ENCODE measurements around the gene SORBS2. TPM values are rescaled to one million over a fixed set of nuclear protein-coding genes. Genes with fewer than 3 reads are reported as not detected.

SORBS2 gene
- total RNA-seq, 1 donor from 2014 or later = 43.2 TPM

DNA sequence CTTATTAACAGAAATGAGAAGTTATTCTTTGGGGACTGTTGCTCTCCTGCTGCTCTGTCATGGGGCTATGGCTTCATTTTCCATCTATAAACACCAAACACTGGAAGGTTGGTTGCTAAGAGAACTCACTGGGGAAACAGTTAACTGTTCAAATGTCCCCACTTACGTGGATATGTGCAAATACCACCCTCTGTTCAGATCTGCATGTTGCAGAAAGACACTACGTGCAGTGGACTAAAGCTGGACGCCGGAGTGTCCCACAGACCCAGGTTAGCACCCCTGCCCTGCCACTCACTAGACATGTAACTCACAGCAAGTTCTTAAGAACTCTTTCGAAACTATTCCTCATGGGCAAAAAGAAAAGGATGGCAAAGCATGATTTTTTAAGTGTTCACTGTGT is 62.1 kb downstream of the SORBS2 start:
- no peak for DNase-seq (ENCODE audit: extremely low spot score, unreplicated experiment)
- H3K4me3 Mint-ChIP-seq = no peak overlapping the region
- TF ChIP-seq, protein P1, sequence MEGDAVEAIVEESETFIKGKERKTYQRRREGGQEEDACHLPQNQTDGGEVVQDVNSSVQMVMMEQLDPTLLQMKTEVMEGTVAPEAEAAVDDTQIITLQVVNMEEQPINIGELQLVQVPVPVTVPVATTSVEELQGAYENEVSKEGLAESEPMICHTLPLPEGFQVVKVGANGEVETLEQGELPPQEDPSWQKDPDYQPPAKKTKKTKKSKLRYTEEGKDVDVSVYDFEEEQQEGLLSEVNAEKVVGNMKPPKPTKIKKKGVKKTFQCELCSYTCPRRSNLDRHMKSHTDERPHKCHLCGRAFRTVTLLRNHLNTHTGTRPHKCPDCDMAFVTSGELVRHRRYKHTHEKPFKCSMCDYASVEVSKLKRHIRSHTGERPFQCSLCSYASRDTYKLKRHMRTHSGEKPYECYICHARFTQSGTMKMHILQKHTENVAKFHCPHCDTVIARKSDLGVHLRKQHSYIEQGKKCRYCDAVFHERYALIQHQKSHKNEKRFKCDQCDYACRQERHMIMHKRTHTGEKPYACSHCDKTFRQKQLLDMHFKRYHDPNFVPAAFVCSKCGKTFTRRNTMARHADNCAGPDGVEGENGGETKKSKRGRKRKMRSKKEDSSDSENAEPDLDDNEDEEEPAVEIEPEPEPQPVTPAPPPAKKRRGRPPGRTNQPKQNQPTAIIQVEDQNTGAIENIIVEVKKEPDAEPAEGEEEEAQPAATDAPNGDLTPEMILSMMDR (conservative IDR thresholded peaks at IDR 0.05) = no peak
- H3K4me1 Mint-ChIP-seq (ENCODE audit: unreplicated experiment) = peaks cover 12% of the 10 kb centered on the region
- H3K36me3 Mint-ChIP-seq = no peaks in the 10 kb centered on the region
- peaks cover 3% of the 10 kb centered on the region for H3K27me3 Mint-ChIP-seq
- peaks cover 3% of the 10 kb centered on the region for H3K9me3 Mint-ChIP-seq
- H3K27ac Mint-ChIP-seq = no peak overlapping the region

GRCh38 chr4:185748901-185749390 is 63.0 kb downstream of the SORBS2 start:
- no peaks in the 10 kb centered on the region for H3K36me3 Mint-ChIP-seq
- peaks cover 3% of the 10 kb centered on the region for H3K27me3 Mint-ChIP-seq
- peaks cover 12% of the 10 kb centered on the region for H3K4me1 Mint-ChIP-seq (ENCODE audit: unreplicated experiment)
- H3K4me3 Mint-ChIP-seq = no peak overlapping the region
- TF ChIP-seq, protein P1 (conservative IDR thresholded peaks at IDR 0.05) = no peak
- peaks cover 2% of the 10 kb centered on the region for H3K9me3 Mint-ChIP-seq
- no peak for DNase-seq (ENCODE audit: extremely low spot score, unreplicated experiment)
- no peak overlapping the region for H3K27ac Mint-ChIP-seq

GRCh38 chr4:185745891-185746290 is 66.1 kb downstream of the SORBS2 start:
- H3K9me3 Mint-ChIP-seq = no peaks in the 10 kb centered on the region
- H3K4me1 Mint-ChIP-seq (ENCODE audit: unreplicated experiment) = peaks cover 12% of the 10 kb centered on the region
- H3K27me3 Mint-ChIP-seq = peaks cover 3% of the 10 kb centered on the region
- no peak overlapping the region for H3K27ac Mint-ChIP-seq
- TF ChIP-seq, protein P1 (conservative IDR thresholded peaks at IDR 0.05) = no peak
- no peaks in the 10 kb centered on the region for H3K36me3 Mint-ChIP-seq
- no peak for DNase-seq (ENCODE audit: extremely low spot score, unreplicated experiment)
- no peak overlapping the region for H3K4me3 Mint-ChIP-seq

- H3K4me1 Mint-ChIP-seq (ENCODE audit: unreplicated experiment) = peaks cover 20% of the 10 kb centered on the region
- peak overlapping the region; percentile 70 for H3K27ac Mint-ChIP-seq
- H3K4me3 Mint-ChIP-seq = no peak overlapping the region
- H3K36me3 Mint-ChIP-seq = no peaks in the 10 kb centered on the region
- TF ChIP-seq, protein P1 (conservative IDR thresholded peaks at IDR 0.05) = no peak
- DNase-seq (ENCODE audit: extremely low spot score, unreplicated experiment) = no peak
- H3K27me3 Mint-ChIP-seq = peaks cover 2% of the 10 kb centered on the region
- H3K9me3 Mint-ChIP-seq = no peaks in the 10 kb centered on the region
Measured at GRCh38 chr4:185744946-185745345, 67.0 kb downstream of the SORBS2 start.

DNA sequence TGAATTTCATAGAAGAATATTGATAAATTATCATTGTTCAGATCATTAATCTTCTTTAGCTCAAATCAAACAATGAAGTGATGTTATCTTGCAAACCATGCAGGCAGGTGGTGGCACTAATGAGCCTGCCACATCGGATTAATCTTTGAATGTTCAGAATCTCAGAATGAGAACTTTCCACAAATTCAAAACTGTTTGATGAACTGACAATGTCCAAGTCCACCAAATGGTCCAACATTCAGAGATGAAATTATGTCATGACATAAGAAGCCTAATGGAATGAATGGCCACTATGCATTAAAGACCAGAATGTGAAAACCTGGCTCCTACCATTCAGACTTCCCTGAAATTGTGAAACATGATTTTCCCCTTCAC is 67.5 kb downstream of the SORBS2 start:
- peaks cover 23% of the 10 kb centered on the region for H3K4me1 Mint-ChIP-seq (ENCODE audit: unreplicated experiment)
- no peaks in the 10 kb centered on the region for H3K36me3 Mint-ChIP-seq
- TF ChIP-seq, protein P1 (conservative IDR thresholded peaks at IDR 0.05) = no peak
- H3K4me3 Mint-ChIP-seq = no peak overlapping the region
- H3K27me3 Mint-ChIP-seq = no peaks in the 10 kb centered on the region
- no peak for DNase-seq (ENCODE audit: extremely low spot score, unreplicated experiment)
- no peak overlapping the region for H3K27ac Mint-ChIP-seq
- H3K9me3 Mint-ChIP-seq = no peaks in the 10 kb centered on the region

Data from type B pancreatic cell (in vitro differentiated cells).